Muscle of arm (tissue), 14 donors: ENCODE results near the gene UBE4B. TPM values are rescaled to one million over a fixed set of nuclear protein-coding genes. Genes with fewer than 3 reads are reported as not detected.
"Not testable (repeated sequence)": the region's sequence is repeated elsewhere in the genome, so short reads cannot be mapped to it uniquely, and the experiment has no call there.

Source experiments
- DNase-seq: peaks from one replicate; pipeline ENCODE4 v3.0.0-alpha.2; 2013
- long read RNA-seq, 11 donors: transcript quantifications; one replicate each; lab custom pipeline, GENCODE V29; 2026
- polyA plus RNA-seq, 12 donors: library from polyadenylated mRNA; unstranded; fragments of 120-200 nt; gene quantifications; one replicate each; pipeline ENCODE4 v1.2.1, GENCODE V29; 2013; ENCODE audit not compliant: insufficient read length in 12 of 12

UBE4B gene
- 10 to 100 TPM in 11 of 12 donors, not detected in 1; 38.3 to 60.4 (median 43.9) TPM for polyA plus RNA-seq
- long read RNA-seq, donor 1, full-length matches to known transcripts: 1 of 14 reads
- long read RNA-seq, donor 1, partial matches to known transcripts: 13 of 14 reads
- long read RNA-seq, donor 1, other reads (novel, unspliced or antisense): 0 of 14 reads
- long read RNA-seq, donor 2, partial matches to known transcripts: 8 of 9 reads
- long read RNA-seq, donor 2, other reads (novel, unspliced or antisense): 0 of 9 reads
- long read RNA-seq, donor 3, partial matches to known transcripts: 8 of 8 reads
- long read RNA-seq, donor 3, other reads (novel, unspliced or antisense): 0 of 8 reads
- long read RNA-seq, donor 4, full-length matches to known transcripts: 1 of 6 reads
- long read RNA-seq, donor 4, partial matches to known transcripts: 5 of 6 reads
- long read RNA-seq, donor 4, other reads (novel, unspliced or antisense): 0 of 6 reads
- long read RNA-seq, donor 5, full-length matches to known transcripts: 2 of 23 reads
- long read RNA-seq, donor 5, partial matches to known transcripts: 21 of 23 reads
- long read RNA-seq, donor 5, other reads (novel, unspliced or antisense): 0 of 23 reads
- long read RNA-seq, donor 6, partial matches to known transcripts: 0 of 1 reads
- long read RNA-seq, donor 6, other reads (novel, unspliced or antisense): 0 of 1 reads
- long read RNA-seq, donor 7: 0 reads
- long read RNA-seq, donor 8, partial matches to known transcripts: 22 of 22 reads
- long read RNA-seq, donor 8, other reads (novel, unspliced or antisense): 0 of 22 reads
- long read RNA-seq, donor 9, partial matches to known transcripts: 5 of 5 reads
- long read RNA-seq, donor 9, other reads (novel, unspliced or antisense): 0 of 5 reads
- long read RNA-seq, donor 10, partial matches to known transcripts: 13 of 13 reads
- long read RNA-seq, donor 10, other reads (novel, unspliced or antisense): 0 of 13 reads
- long read RNA-seq, donor 11, partial matches to known transcripts: 19 of 19 reads
- long read RNA-seq, donor 11, other reads (novel, unspliced or antisense): 0 of 19 reads

- peak; percentile 98 for DNase-seq
Observed at GRCh38 chr1:10032590-10033358, at the start of gene UBE4B. Gene UBE4B, plus strand, starts transcription at chr1:10032958. Its CDS starts 713 bp downstream, at chr1:10033671.

- no peak for DNase-seq
Observed at GRCh38 chr1:9984253-9984652, 48.5 kb upstream of the UBE4B start.

- no peak for DNase-seq
Observed at GRCh38 chr1:9985001-9985400, 47.8 kb upstream of the UBE4B start.

GRCh38 chr1:9989773-9990172 lies 43.0 kb upstream of the UBE4B start:
- no peak for DNase-seq

- no peak for DNase-seq
Observed at GRCh38 chr1:9990944-9991343, 41.8 kb upstream of the UBE4B start.

GRCh38 chr1:9992910-9993309 lies 39.8 kb upstream of the UBE4B start:
- DNase-seq: no peak

- no peak for DNase-seq
Observed at GRCh38 chr1:9993561-9994075, 39.1 kb upstream of the UBE4B start.

GRCh38 chr1:9996624-9997582 lies 35.9 kb upstream of the UBE4B start, which contains the start of gene RBP7:
Gene RBP7, plus strand, starts transcription at chr1:9997228. Its CDS starts 31 bp downstream, at chr1:9997259.
- no peak for DNase-seq

- DNase-seq: no peak
Observed at GRCh38 chr1:10001016-10001665, 31.6 kb upstream of the UBE4B start.

- not testable (repeated sequence) for DNase-seq
Observed at GRCh38 chr1:10005248-10005647, 27.5 kb upstream of the UBE4B start.

GRCh38 chr1:10007169-10007568 lies 25.6 kb upstream of the UBE4B start:
- DNase-seq: peak; percentile 40

- DNase-seq: no peak
Observed at GRCh38 chr1:10014016-10014415, 18.7 kb upstream of the UBE4B start.

- no peak for DNase-seq
Observed at GRCh38 chr1:10019561-10019960, 13.2 kb upstream of the UBE4B start.

GRCh38 chr1:10020086-10020485 lies 12.7 kb upstream of the UBE4B start:
- no peak for DNase-seq

GRCh38 chr1:10020678-10021077 lies 12.1 kb upstream of the UBE4B start:
- not testable (repeated sequence) for DNase-seq

GRCh38 chr1:10021992-10022391 lies 10.8 kb upstream of the UBE4B start:
- DNase-seq: not testable (repeated sequence)

GRCh38 chr1:10022656-10023055 lies 10.1 kb upstream of the UBE4B start:
- DNase-seq: no peak

- DNase-seq: no peak
Observed at GRCh38 chr1:10025354-10025753, 7.4 kb upstream of the UBE4B start.

GRCh38 chr1:10027027-10027426 lies 5.7 kb upstream of the UBE4B start:
- no peak for DNase-seq
